Activated CD8-positive, alpha-beta memory T cell treated with anti-CD3 and anti-CD28 coated beads, Interleukin-2, amount 50 U/mL, for 1 hour (primary cell): ENCODE measurements around the gene MLC1.

Source experiments
- DNase-seq: peaks from one replicate; pipeline ENCODE4 v3.0.0-alpha.2; 2020; ENCODE audit errors: extremely low read depth

Gene MLC1

GRCh38 chr22:50085211-50085972 is at the start of gene MLC1:
Gene MLC1, minus strand, starts transcription at chr22:50085426. Its CDS starts 524 bp downstream, at chr22:50084902.
- no peak for DNase-seq

- DNase-seq, result no peak
These were observed 49.3 kb upstream of the MLC1 start for GRCh38 chr22:50134481-50134880.

- DNase-seq, result no peak
These were observed 46.7 kb upstream of the MLC1 start for GRCh38 chr22:50131894-50132293.

GRCh38 chr22:50129121-50129736 is 44.0 kb upstream of the MLC1 start:
- DNase-seq, result no peak

- DNase-seq, result no peak
These were observed 39.8 kb upstream of the MLC1 start for GRCh38 chr22:50125029-50125428.

DNA sequence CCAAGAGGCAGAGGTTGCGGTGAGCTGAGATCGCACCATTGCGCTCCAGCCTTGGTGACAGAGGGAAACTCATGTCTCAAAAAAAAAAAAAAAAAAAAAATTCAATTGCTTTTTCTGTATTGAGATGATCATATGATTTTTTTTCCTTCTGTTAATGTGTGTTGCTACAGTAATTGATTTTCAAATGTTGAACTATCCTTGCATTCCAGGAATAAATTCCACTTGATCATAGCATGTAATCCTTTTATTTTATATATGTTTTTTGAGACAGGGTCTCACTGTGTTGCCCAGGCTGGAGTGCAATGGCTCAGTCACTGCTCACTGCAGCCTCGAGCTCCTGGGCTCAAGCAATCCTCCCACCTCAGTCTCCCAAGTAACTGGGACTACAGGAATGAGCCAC is 37.9 kb upstream of the MLC1 start:
- no peak for DNase-seq

GRCh38 chr22:50121202-50121740 is 36.0 kb upstream of the MLC1 start:
- DNase-seq, result no peak

DNA sequence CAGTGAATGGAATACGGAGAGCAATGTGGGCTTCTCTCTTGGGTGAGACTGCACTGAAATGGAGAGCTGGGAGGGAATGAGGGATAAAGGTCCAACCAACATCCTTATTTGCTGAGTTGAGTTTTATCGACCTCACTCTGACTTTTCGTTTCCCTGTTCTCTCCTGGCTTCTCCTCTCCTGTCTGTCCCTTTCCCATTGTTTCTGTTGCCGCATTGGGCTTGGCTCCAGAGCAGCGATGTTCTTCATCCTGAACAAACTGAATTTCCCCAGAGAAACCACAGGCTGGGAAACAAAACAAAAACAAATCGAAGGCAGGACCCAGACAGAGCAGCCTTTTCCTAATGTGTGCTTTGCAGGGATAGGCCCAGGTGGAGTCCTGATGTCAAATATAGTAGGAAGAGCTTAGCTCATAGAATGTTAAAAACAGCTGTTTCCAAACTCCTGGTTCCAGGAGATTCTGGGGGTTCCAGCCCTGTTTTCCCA is 34.6 kb upstream of the MLC1 start:
- DNase-seq, result no peak

DNA sequence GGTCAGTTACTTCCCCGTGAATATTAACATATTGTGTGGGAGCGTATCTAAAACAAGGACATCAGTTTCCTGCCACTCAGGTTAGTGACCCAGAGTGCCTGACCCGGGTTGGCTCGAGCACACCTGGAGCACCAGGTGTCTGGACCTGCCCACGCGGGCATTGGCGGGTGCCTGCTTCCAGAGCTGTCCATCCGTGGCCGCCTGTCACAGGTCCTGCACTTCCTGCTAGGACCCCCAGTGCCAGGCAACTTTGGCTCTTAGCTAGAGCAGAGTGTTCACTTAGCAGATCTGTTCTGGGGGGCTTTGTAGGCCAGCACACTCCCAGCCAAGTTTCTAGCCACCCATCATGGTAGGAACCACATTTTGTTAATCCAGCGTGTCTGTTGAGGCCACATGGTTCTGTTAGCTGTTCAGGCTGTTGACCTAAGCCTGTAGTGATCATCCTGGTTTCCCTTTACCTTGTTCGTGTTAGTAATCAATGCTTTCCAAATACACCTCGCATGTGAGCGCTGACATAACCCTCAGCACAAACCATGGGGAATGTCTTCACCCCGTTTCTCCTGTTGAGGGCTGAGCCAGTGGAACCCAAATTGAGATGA is 34.0 kb upstream of the MLC1 start:
- no peak for DNase-seq

DNA sequence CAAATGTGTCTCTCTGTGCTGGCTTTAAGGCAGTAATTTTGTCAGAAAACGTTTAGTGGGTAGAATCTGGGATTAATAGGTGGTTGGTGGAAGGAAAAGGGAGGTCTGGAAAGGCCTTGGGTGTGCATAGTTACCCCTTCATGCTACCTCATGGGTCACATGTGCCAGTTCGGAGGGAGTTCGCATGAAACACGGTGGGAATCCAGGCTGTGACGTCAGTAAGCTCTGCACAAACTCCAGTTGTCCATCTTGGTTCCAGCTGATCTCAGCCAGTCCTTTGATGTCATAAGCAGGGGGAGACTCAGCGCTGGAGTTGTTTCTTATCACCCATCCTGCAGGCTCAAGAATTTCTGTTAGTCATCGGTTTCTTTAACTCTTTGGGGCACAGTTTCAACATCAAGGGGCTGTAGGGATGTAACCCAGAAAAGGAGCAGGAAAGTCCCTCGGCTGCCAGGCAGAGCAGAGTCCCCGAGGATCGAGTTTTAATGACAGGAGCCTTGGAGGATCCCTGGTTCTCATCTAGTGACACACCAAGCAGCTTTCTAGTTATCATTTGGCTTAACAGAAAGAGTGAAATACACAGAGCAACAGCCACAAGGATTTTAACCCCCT is 33.4 kb upstream of the MLC1 start:
- no peak for DNase-seq

DNA sequence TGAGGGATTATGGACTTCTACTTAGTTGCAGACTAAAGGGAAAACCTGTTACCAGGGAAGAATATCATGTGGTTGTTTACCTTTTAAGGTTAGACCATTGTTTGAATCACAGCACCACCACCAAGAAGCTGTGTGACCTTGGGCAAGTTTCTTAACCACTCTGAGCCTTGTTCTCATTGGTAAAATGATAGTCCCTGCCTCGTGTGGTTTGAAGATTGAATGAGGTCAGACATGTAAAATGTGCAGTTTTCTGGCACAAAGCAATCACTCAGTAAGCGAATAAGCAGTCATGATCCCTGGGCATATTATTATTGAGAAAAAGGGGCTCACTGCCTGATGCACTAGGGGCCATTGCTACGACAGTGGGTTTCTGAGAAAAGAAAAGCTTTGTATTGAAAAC is 32.9 kb upstream of the MLC1 start:
- no peak for DNase-seq

- DNase-seq, result no peak
These were observed 32.0 kb upstream of the MLC1 start for GRCh38 chr22:50117168-50117762.

- DNase-seq, result no peak
These were observed 30.5 kb upstream of the MLC1 start for GRCh38 chr22:50115693-50116092.

DNA sequence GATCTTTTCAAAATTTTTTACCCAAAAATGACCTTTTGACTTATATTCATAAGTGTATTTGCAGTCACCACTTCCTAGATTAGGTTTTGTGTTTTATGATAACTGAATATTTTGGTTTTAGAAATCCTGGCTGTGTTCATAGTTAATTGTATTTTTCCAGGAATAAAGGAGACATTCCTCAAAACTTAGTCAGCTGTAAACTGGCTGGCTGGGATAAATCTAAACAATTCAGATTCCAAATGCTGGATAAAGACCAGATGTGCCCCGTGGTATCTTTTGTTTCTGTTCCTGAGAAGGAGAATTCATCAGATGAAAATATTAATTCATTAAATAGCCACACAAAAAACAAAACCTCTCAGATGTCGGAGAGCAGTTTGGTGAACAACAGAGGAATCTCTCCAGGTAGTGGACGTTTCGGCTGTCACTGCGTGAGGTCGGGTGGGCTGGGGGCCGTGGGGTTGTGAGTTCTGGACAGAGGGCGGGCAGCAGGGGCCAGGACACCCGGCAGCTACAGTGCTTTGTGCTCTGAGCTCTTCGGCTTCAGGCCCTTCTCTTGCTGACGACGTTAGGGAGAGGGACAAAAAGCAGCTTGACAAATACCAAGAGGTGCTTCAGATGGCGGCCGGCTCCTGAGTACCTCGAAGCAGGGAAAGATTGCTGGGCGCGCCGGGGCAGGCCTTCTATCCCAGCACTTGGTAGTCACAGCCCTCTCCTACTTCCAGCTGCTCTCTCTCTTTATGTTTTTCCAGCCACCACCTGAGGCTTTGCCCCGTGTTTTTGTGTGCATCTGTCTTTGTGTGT is 29.2 kb upstream of the MLC1 start:
- DNase-seq, result no peak

- DNase-seq, result no peak
These were observed 27.2 kb upstream of the MLC1 start for GRCh38 chr22:50112151-50113118.

GRCh38 chr22:50111056-50111455 is 25.8 kb upstream of the MLC1 start:
- no peak for DNase-seq

GRCh38 chr22:50107529-50107928 is 22.3 kb upstream of the MLC1 start:
- no peak for DNase-seq

DNA sequence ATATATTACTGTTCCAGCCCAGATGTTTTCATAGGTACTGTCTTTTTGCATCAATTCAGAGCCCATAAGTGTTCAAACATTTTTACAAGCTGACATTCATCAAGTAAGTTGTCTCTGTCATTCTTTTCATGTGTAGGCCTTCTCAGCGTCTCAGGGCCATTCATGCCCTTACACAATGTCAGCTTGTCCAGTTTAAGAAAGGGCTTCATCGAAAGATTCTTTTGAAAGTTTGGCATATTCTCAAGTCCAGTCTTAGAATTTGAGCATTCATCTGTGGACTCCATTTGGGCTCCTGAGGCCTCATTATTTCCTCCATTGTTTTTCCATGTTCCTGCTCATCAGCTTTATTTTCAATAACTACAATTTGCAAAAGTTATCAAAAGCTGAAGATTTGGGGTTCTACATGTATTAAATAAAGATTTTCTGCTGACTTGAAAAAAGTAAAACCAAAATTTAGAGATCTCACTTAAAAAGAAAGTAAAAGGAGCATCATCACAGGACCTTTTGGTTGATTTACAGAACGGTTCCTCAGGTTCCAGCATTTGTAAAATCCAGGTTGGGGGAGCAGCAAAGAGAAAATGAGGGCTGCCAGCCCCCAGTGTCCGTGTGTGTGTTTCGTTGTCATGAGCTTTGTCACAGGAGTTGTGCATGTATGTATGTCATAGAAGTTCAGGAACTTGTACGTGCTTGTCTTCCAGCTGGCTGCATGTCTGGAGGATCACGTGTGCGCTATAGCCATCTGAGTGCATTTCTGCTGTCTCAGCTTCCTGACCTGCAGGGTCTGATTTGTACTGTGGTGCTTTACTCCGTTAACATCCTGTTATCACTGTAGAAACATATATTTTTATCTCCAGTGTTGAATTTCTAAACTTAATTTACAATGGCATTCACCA is 20.2 kb upstream of the MLC1 start:
- DNase-seq, result no peak

DNA sequence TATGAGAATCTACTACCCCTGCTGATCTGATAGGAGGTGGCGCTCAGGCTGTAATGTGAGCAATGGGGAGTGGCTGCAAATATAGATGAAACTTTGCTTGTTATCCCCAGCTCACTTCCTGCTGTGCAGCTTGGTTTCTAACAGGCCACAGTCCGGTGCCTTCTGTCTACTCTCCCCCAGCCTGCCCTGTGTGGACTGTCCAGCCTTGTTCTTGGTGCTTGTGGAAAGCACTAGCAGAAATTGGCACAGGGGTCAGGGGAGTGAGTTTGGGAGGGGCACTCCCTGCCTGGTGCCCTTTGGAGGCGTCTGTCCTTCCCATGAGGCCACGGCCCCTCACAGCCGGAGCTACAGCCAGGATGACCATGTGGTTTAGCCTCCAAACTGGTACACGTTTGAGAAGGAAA is 18.9 kb upstream of the MLC1 start:
- no peak for DNase-seq
